Prostate gland (tissue), 2 donors: ENCODE data around the gene PPP4R3A.

Experiments used
- POLR2AphosphoS5 ChIP-seq: sonication (generic); formaldehyde crosslinking; IDR thresholded peaks from one replicate; pipeline ENCODE4 v1.6.1; 2017; ENCODE audit warnings: antibody characterized with exemption
- TF ChIP-seq, protein P1 (sequence below), 4 experiments: fragments of 200-600 bp in 2 of 4; fragments of 450-650 bp in 2 of 4; sonication (generic) in 2 of 4; IDR thresholded peaks; 1 replicate in 3 of 4; 2 replicates in 1 of 4; pipeline ENCODE4 v1.5.1; 2016 to 2019; ENCODE audit warnings: antibody characterized with exemption in 4 of 4, mild to moderate bottlenecking in 2 of 4, moderate library complexity in 2 of 4

DNA sequence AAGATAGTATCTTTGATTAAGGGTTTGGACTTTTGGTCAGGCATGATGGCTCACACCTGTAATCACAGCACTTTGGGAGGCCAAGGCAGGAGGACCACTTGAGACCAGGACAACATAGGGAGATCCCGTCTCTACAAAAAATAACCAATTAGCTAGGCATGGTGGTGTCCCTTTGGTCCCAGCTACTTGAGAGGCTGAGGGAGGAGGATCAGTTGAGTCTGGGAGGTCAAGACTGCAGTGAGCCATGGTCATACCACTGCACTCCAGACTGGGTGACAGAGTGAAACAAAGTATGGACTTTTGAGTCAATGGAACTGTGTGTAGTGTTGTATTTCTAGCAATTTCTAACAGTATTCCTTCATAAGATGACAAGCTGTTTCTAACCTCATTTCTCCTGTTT lies 53.8 kb downstream of the PPP4R3A start:
- TF ChIP-seq, protein P1, sequence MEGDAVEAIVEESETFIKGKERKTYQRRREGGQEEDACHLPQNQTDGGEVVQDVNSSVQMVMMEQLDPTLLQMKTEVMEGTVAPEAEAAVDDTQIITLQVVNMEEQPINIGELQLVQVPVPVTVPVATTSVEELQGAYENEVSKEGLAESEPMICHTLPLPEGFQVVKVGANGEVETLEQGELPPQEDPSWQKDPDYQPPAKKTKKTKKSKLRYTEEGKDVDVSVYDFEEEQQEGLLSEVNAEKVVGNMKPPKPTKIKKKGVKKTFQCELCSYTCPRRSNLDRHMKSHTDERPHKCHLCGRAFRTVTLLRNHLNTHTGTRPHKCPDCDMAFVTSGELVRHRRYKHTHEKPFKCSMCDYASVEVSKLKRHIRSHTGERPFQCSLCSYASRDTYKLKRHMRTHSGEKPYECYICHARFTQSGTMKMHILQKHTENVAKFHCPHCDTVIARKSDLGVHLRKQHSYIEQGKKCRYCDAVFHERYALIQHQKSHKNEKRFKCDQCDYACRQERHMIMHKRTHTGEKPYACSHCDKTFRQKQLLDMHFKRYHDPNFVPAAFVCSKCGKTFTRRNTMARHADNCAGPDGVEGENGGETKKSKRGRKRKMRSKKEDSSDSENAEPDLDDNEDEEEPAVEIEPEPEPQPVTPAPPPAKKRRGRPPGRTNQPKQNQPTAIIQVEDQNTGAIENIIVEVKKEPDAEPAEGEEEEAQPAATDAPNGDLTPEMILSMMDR (IDR thresholded peaks at IDR 0.05): no peak
- no peak for TF ChIP-seq POLR2AphosphoS5
